HL-60/S4 treated with retinoic acid at 250 ng/mL for 4 days and 3 days (cell line): ENCODE measurements around the gene GFAP.

Source experiments
- in situ Hi-C: fragments of 300-500 bp; cut with MboI; formaldehyde crosslinking; loops from 2 replicates; pipeline ENCODE4 v1.7.0; 2022; ENCODE audit warnings: low sequenced_read_pairs

Gene GFAP

DNA sequence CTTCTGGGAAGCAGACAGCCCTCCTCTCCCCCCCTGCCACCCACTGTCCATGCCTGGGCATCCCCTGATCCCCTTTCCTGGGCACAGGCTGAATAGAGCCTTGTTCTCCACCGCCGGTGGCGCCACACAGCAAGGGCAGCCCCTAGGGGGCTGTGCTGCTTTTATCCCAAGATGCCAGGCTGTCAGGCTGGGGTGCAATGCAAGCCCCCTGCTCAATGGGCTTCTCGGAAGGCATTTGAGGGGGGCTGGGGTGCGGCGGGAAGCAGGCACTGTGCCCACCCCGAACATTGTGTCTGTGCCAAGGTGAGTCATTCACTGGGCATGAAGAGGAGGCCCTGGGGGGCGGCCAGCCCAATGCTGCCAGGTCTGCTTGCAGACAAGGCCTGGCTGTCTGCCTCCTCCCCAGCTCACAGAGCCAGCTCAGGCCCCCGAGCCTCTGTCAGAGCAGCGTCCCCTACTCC, 1.5 kb upstream of the GFAP start:
- in situ Hi-C loops: loop anchor here (10.0 kb wide), 1 partner anchor 118 kb away; no protein-coding TSS in a partner anchor

DNA sequence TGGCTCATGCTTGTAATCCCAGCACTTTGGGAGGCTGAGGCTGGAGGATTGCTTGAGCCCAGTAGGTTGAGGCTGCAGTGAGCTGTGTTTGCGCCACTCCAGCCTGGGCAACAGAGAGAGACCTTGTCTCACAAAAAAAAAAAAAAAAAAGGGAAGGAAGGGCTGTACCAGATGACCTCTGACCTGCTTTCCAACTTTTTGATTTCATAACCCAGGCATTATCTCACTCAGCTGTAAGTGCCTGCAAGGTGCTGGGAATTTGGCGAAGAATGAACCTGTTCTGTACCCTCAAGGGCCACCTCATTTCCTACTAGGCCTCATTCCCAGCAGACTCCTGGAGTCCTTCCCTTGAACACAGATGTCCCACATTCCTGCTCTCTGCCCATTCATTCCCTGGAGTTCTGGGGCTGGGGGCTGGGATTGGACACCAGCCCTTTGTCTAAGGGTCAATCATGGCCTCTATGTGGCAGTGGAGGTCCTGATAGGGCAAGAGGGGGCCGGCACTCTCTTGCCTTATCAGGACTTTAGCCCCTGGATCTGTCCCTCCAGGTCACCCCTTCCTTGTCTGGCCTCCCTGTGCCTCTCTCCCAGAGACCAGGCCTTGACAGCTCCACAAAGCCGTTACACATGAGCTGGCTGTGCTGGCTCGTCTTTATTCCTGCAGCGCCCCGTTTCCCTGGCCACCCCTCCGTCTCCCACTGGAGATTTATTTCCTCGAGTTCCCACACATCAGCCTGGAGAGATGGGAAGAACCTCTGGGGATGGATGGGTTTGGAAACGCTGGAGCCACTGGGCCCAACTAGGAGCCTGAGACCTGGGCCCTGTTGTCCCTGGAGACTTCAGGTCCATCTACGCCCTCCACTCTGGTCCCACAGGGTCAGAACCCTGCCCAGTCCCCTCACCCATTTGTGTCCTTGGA, 821 bp upstream of the GFAP start:
- in situ Hi-C loops: loop anchor here (10.0 kb wide), 1 partner anchor 119 kb away; no protein-coding TSS in a partner anchor

DNA sequence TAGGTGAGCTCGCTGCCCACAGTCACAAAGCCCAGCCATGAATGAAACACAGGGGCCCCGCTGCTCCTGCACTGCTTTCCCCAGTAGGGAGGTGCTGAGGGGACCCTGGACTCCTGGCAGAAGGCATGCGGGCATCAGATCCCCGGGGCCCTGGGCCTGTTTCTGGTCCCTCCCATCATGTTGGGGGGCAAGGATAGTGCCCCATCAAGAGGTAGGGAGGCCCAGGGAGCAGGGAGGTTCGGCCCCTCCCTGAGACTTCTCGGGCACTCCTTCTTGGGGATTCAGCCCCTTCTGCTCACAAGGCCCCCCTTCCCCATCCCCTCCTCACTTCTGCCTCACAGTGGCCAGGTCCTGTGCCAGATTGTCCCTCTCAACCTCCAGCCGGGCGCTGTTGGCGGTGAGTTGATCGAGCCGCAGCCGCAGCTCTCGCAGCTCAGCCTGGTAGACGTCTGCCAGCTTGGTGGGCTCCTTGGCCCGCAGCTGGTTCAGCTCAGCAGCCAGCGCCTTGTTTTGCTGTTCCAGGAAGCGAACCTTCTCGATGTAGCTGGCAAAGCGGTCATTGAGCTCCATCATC, 515 bp downstream of the GFAP start:
- in situ Hi-C loops: loop anchor here (10.0 kb wide), 1 partner anchor 120 kb away; no protein-coding TSS in a partner anchor

DNA sequence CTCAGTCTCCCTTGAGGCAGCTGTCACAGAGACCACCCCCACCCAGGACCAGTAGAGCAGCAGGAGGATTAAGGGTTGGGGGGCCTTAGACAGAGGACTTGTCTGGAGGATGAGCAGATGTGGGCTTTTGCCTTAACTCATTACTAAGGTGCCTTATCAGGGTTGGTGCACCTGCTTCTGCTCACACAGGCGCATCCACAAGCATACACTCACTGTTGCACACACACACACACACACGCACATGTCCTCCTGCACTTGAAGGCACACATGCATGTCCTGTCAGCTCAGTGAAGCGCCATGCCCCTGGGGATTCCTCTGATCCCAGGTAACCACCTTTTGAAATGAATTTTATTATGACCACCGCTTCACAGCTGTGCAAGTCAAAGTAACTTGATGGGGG, 1.2 kb downstream of the GFAP start:
- in situ Hi-C loops: loop anchor here (10.0 kb wide), 1 partner anchor 121 kb away; no protein-coding TSS in a partner anchor

DNA sequence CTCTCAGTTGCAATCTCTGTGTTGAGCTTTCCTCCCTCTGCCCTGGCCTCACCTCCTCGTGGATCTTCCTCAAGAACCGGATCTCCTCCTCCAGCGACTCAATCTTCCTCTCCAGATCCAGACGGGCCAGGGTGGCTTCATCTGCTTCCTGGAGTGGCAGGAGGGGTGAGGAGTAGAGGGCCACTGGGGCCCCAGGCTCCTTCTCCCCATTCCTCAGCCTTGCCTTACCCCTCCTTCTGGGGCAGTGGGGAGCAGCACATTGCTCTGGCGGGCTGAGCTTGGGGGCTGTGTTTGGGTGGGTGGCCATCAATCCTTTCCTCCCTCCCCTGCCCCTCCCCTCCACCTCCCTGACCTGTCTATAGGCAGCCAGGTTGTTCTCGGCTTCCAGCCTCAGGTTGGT, 1.6 kb downstream of the GFAP start:
- in situ Hi-C loops: loop anchor here (10.0 kb wide), 1 partner anchor 121 kb away; no protein-coding TSS in a partner anchor

DNA sequence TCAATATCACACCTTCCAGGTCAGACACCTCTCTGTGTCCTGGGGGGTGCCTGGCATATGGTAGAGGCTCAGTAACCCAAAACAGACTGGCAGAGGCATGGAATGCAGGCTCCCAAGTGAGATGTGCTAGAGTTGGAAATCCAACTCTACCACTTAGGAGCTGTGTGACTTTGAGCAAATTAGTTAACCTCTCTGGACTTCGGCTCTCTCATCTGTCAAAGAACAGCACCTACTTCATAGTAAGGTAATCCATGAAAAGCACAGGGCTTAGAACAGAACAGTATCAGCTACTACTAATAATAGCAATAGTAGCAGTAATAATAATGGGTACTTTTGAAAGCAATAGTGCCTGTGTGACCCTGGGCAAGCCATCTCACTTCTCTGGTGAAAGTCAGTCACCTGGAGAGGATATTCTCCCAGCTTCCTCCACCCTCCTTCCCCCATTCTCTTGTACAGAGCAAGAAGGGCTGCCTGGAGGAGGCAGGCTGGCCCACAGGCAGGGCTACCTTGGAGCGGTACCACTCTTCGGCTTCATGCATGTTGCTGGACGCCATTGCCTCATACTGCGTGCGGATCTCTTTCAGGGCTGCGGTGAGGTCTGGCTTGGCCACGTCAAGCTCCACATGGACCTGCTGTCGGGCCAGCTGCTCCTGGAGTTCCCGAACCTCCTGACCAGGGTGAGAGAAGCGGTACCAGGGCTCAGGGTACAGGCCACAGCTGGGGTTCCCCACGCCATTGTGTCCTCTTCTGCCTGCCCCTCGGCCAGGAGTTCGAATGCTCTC, 2.3 kb downstream of the GFAP start:
- in situ Hi-C loops: loop anchor here (10.0 kb wide), 1 partner anchor 122 kb away; no protein-coding TSS in a partner anchor

DNA sequence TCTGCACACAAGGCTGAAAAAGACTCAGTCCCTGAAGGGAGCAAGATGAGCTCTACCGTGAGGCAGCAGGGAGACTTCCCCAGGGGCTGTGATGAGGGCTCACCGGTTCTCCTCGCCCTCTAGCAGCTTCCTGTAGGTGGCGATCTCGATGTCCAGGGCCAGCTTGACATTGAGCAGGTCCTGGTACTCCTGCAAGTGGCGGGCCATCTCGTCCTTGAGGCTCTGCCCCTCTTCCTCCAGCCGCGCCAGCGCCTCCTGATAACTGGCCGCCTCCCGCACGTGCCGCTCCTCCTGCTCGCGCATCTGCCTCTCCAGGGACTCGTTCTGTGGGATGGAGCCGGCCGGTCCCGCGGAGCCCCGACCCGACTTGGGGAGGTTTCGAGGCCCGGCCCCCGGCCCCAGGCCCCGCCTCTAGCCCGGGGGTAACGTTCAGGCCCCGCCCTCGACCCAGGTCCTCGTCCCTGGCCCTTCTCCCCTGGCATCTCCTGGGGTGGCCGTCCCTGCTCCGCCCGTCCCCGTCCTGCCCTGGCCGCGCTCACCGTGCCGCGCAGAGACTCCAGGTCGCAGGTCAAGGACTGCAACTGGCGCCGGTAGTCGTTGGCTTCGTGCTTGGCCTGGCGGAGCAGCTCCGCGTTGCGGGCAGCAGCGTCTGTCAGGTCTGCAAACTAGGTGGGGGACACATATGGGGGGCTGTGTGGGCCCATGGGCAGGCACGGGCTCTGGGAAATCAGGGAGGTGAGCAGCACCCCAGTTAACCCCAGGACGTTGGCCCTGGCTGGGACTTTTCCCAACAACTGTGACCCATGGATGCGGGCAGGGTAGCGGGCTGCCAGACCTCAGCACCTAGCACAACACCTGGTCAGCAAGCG, 3.9 kb downstream of the GFAP start:
- in situ Hi-C loops: loop anchor here (10.0 kb wide), 1 partner anchor 123 kb away; no protein-coding TSS in a partner anchor

DNA sequence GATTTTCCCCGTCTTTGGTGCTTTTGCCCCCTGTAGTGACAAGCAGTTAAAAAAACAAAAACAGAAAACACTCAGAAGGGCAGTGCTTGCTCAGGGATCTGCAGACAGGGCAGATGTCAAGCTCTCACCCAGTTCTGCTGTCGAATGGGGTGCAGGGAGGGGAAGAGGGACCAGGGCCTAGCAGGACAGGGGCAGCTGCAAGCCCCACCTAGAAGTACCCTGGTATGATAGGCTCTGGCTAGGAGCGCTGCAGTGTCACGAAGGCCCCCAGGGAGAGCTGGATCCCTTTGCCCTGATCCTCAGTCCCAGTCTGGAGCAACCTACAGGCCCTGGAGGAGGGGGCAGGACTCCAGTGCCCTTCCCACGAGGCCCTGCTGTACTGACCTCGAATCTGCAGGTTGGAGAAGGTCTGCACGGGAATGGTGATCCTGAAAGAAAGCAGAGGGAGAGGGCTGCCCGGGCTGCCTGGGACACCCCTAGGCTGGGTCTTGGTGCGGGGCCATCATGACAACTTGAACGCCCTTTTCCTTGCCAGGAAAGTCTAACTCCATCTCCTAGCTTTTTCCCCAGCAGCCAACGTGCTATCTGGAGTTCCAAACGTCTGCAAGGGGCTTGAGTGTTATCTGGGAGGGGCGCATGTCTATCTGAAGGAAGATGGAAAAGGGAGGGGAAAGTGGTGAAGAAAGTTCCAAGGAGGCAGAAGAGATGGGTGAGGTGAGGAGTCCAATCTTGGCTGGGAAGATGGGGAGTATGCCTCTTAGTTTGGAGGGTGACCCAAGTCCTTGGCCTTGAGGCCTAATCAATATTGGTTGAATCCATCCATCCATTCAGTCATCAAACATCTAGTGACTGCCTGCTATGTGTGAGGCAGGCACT, 4.8 kb downstream of the GFAP start:
- in situ Hi-C loops: loop anchor here (10.0 kb wide), 1 partner anchor 124 kb away; no protein-coding TSS in a partner anchor

DNA sequence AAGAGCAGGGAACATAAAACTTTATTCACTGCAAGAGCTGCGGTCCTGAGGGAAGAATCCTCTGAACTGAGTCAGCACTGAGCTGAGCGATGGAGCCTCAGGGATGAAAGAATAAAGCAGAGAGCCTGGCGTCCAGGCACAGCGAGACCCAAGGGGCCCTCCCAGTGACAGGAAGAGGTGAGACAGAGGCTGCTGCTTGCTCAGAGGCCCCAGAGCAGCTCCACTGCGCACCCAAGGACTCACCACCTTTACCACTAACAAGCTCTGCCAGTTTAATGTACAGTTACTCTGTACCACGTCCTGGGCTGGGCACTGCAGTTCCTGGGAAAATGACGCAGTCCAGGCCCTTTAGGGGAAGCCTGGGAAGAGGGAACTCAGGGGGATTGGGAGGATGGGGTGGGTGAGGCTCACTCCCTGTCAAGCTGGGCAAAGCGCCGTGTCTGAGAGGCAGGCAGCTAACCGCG, 5.6 kb downstream of the GFAP start:
- in situ Hi-C loops: loop anchor here (10.0 kb wide), 1 partner anchor 125 kb away; no protein-coding TSS in a partner anchor

DNA sequence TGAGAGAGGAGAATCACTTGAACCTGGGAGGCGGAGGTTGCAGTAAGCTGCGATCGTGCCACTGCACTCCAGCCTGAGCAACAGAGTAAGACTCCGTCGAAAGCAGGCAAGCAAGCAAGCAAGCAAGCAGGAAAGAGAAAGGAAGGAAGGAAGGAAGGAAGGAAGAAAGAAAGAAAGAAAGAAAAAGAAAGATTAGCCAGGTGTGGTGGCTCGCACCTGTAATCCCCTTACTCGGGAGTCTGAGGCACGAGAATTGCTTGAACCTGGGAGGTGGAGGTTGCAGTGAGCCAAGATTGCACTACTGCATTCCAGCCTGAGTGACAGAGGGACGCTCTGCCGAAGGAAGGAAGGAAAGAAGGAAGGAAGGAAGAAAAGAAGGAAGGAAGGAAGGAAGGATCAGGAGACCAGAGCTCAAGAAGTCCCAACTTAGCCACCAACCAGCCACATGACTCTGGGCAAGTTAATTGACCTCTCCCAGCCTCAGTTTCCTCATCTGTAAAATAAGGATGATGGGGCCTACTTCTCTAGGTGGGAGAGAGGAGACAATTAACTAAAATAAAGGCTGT, 6.5 kb downstream of the GFAP start:
- in situ Hi-C loops: no loop called here

DNA sequence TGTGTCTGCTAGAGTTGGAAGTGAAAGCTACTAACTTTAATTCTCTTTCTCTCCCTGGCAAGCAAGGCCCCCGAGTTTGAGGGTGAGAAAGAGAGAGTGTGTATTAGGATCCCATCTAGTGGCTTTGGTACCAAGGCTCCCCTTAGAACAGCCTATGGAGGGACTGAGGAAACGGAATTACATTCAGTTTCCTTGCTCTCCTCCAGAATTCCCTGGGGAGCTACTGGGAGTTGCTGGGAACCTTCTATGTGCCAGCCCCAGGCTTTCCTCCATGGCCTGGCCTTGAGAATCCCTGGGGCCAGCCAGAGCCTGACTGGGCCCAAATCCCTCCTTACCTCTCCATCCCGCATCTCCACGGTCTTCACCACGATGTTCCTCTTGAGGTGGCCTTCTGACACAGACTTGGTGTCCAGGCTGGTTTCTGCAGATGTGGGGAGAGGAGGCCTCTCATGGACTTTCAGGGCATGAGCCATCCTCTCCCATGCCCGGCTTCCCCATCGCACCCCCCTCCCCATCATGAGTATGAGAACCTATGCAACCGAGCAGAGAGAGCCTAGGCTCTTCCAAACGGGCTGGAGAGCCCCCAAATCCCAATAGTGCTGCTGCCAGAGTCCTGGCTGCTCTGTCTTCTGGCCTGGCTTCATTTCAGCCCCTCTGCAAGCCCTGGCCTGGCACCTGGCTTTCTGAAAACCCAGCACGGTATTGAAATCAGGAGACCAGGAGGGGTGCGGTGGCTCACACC, 7.4 kb downstream of the GFAP start:
- in situ Hi-C loops: no loop called here

DNA sequence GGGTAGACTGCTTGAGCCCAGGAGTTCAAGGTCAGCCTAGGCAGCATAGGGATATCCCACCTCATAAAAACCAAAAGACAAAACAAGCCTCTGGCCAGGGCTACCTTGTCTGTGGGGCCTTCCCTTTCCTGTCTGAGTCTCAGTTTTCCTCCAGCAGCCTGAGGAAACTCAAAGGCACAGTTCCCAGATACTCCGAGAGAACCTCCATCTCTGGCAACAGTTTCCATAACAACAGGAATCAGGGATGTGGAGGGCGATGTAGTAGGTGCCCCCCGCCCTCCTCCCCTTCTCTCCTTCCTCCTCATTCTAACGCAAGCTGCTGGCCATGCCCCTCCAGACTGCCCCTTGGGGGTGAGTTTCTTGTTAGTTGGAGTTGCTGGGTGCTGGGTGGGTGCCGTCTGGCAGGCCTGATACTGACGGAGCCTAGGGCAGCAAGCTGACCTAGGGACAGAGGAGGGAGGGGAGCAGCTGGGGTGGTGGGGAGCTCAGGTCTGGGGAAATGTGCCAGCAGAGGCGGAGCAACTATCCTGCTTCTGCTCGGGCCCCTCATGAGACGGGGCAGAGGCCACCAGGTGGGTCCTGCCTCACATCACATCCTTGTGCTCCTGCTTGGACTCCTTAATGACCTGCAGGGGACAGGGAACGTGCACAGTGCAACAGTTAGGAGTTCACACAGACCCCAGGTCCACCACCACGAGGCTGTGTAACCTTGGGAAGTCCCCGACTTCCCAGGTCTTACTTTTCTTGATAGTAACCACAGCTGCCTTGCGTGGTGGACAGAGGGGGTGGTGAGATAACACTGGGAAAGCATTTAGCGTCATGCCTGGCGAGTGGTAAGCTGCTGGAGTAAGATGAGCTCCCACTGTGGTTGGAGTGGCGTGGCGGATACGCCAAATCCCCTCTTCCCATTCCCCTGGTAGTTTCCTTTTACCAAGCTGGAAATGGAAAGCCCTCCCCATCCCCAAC, 8.3 kb downstream of the GFAP start:
- in situ Hi-C loops: no loop called here

DNA sequence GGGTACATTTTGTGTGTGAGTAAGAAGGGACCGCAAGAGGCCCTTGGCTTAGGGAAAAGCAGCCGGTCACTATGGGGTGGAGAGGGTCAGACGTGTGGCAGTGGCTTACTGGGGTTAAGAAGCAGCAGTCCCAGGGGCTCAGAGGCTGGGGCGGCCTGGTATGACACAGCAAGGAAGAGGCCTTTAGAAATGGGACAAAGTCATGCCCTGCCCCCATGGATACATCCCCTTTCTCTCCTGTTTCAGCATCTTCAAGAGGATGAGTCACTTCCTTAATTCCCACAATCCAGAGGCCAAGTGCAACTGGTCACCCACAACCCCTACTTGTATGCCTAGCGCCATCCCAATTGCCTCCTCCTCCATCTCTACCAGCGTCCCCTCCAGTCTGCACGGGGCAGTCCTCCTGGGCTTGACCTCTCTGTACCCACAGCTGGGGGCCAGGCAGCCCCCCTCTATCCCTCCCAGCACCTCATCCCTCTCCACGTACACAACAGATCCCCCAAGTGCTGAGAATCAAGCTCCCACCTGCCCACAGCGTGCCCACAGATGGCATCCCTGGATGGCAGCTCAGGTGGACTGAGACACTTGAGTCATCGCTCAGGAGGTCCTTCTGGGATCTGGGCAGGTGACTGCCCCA, 9.2 kb downstream of the GFAP start:
- in situ Hi-C loops: no loop called here

DNA sequence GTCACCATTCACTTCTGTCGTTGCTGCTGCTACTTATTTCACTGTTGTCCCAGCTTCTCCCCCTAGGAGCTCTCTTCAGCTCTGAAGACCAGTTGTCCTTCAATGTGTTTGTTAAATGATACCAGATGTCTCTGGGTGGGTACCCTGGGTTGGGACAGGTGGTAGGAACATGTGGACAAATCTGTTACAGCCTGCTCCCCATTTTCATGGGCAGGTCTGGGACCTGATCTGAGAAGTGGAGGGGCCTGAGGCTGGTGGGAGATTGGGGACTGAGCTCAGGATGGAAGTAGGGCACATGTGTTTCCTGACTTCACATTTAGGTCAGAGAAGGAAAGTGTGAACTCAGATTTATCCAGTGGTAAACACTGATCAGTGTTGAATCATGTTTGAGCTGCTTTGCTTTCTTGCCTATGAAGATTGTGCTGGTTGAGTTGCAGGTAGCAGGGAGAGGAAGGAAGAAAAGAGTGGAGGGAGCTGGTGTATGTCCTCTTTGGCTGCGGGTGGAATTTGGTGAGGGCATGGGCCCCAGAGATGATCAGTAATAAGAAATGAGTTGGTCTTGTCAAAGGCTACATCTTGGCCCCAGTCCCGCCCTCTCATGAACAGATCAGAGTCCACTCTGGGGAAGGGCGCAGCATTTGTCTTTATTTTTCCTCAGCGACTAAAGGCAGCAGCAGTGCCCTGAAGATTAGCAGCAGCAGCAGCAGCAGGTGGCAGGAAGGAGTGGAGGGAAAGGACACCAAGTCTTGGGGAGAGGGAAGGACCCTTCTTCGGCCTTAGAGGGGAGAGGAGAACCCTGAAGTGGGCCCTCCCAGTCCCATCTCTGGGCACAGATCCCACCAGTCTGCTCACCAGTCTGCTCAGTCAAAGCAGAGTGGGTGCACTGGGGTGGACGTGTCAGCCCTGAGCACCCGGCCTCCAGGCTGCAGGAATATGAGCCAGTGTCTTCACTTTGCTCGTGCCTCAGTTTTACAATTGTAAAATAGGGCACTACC, 10.0 kb downstream of the GFAP start:
- in situ Hi-C loops: no loop called here
